GM10266 (cell line): ENCODE data around the gene FADS6.

ENCODE experiments used
- DNase-seq: peaks from one replicate; pipeline ENCODE4 v3.0.0; 2012; ENCODE audit errors: extremely low spot score
- TF ChIP-seq, protein P1 (sequence below): IDR thresholded peaks from 2 replicates; pipeline ENCODE4 v1.5.1; 2012; ENCODE audit warnings: mild to moderate bottlenecking, low read depth; ENCODE audit not compliant: control insufficient read depth, insufficient read depth; ENCODE audit errors: missing control alignments

Gene FADS6

DNA sequence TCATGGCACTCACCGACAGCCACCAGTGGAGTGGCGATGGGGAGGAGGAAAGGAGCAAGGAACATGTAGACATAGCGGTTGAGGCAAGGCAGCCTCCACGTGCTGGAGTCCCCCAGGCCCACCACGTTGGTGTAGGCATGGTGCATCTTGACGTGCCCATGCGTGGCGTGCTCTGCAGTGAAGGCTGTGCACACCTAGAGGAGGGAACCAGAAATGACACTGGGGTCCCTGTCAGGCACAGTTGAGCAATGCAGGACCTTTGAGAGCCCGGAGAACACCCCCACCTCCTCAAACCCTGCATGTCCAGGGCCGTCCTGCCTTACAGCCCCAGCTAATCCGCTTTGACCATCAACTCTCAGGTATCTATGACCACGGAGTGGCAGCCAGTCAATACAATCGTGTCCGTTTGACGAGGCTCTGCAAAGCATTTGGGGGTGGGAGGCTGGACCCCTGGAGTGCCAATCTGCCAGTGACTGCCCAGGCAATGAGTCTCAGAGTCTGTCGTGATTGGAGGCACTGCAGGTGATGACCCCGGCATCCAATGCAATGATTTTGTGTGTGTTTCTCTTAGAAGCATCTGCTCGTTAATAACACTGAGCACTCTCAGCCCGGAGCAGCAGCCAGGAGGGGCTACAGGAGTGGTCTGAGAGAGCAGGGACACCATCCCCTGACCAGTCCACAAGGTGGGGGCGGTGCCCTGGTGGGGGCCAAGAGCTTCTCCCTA lies 10.8 kb downstream of the FADS6 start:
- TF ChIP-seq, protein P1, sequence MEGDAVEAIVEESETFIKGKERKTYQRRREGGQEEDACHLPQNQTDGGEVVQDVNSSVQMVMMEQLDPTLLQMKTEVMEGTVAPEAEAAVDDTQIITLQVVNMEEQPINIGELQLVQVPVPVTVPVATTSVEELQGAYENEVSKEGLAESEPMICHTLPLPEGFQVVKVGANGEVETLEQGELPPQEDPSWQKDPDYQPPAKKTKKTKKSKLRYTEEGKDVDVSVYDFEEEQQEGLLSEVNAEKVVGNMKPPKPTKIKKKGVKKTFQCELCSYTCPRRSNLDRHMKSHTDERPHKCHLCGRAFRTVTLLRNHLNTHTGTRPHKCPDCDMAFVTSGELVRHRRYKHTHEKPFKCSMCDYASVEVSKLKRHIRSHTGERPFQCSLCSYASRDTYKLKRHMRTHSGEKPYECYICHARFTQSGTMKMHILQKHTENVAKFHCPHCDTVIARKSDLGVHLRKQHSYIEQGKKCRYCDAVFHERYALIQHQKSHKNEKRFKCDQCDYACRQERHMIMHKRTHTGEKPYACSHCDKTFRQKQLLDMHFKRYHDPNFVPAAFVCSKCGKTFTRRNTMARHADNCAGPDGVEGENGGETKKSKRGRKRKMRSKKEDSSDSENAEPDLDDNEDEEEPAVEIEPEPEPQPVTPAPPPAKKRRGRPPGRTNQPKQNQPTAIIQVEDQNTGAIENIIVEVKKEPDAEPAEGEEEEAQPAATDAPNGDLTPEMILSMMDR = no peak
- no peak for DNase-seq

DNA sequence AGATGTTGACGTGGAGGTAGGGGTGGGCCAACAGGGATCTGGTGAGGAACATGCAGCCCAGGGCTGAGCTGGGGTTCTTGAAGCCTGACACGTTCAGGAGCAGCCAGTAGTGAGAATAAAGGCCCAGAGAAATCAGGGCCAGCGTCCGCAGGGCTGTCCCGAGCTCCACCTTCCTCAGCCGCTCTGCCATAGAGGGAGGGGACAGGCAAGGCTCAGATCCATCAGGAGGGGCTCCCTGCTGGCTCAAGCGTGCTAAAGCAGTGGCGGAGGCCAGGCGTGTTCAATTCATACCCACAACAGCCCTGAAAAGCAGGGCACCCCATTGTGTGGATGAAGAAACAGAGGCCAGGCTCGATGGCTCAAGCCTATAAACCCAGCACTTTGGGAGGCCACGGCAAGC lies 12.4 kb downstream of the FADS6 start:
- TF ChIP-seq, protein P1 = no peak
- no peak for DNase-seq

DNA sequence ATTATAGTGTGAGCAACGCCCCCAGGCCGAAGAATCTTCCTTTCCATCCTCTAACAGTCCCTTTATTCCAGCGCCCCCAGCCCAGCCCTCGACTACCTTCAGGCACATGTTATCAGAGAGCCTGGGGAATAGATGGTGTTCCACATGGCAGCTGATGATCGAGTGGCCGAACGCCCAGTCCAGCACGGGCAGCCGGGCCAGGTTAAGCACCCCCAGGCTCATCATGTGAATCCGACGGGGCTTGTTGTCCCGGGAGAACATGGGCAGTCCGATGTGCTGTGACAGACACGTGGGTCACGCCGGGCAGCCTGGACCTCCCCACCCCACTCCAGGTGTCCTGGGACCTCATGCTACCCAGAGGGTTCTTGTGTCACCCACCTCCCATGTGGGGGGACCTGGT lies 14.1 kb downstream of the FADS6 start:
- DNase-seq = no peak
- TF ChIP-seq, protein P1 = no peak

DNA sequence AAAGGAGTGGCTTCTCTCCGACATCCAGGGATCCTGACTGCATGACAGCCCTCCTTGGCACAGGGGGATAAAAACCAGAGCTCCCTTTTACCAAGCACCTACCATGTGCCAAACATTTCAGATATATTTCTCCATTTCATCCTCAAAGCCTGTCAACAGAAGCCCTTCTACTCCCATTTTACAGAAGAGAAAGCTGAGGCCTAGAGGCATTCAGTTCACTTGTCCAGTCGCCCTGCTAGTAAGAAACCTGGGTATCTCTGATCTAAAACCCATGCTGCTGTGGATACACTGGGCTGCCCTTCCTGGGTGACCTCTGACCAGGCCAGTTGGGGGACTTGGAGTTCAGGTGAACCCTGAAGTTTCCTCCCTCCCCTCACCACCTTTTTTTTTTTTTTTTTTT lies 14.8 kb downstream of the FADS6 start:
- TF ChIP-seq, protein P1 = no peak
- no peak for DNase-seq

DNA sequence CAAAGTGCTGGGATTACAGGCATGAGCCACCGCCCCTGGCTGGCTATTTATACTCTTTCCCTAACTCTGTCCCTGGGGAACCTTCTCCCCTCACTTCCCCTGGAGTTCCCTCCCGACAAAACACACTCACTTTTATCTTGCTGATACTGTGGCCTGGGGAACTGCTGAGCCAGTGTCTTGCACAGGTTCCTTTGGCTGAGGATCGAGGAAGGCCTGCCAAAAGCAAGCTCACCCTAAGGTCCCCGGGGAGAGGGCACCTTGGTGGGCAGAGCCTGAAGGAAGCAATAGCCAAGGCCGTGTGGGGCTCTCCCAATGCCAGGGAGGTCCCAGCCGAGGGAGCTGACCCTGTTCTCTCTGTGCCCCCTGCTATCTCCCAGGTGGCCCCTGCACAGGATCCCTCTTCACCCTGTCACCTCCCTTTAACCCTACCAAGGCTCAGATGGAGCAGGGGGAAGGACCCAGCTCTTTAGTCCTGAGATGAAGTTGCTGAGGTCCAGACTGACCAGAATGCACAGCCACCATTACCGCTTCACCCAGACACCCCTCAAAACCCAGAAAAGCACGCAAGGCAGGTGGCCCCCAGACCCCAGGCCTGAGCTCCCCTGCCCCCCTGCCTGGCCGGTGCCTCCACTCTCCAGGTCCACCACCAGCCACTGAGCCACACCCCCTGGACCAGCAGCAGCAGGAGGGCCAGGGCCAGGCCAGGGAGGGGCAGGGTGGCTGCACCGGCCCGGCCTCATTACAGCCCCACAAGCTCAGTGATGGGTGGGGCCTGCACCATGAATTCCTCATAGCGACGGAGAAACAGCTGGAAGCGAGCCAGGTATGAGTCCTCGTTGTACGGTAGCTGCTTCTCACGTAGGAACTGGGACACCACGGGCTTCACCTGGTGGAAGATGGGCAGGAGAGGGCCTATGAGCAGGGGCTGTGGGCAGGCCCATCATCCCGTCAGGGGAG lies 15.6 kb downstream of the FADS6 start:
- TF ChIP-seq, protein P1 = no peak

DNA sequence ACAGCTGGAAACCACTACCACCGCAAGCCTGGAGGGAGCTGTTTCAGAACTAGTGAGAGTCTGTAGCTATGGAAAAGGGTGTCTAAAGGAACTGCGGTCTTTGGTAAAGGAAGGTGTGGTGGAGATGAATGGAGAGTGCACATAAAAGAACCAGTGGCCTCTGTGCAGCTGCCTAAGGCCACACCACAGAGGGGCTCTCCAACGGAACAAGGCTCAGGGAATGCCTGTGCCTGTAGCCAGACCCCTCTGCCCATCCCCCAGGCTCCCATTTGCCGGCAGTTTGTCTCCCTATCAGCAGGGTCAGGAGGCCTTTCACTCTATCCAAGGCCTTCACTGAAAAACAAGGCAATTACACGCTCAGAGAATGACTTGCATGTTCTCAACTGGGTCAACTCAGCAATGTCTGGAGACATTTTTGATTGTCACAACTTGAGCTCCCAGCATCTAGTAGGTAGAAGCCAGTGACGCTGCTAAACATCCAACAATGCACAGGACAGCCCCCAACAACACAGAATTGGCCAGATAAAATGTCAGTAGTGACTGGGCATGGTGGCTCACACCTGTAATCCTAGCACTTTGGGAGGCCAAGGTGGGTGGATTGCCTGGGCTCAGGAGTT lies 17.3 kb downstream of the FADS6 start:
- TF ChIP-seq, protein P1 = no peak
- DNase-seq = no peak

More for the DNA sequence above, 15.6 kb downstream of the FADS6 start:
- no peak for DNase-seq
